ENCODE results near the gene CACNB2.

The CACNB2 gene

DNA sequence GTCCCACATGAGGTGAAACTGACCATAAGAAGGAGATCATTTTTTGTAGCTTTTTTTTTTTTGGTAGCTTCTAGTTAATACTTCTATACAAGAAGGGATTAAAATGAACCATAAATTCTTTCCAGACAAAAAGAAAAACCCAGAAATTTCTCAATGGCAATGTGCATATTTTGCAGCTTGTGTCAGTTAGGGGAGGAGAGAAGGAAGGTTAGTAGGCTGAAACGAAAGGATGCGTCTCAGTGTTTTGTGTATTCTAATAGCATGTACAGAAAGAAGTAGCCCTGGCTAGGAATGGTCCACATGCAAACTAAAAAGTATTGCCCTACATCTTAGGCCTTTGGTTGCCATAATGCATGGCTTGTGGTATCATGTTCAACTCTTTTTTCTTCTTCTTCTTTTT is 90.6 kb downstream of the CACNB2 start:
- DNase-seq (ENCODE audit: low read depth in 2 of 2): no peak

GRCh38 chr10:18231480-18231879 is 91.3 kb downstream of the CACNB2 start:
- no peak for DNase-seq (ENCODE audit: low read depth in 2 of 2)

DNA sequence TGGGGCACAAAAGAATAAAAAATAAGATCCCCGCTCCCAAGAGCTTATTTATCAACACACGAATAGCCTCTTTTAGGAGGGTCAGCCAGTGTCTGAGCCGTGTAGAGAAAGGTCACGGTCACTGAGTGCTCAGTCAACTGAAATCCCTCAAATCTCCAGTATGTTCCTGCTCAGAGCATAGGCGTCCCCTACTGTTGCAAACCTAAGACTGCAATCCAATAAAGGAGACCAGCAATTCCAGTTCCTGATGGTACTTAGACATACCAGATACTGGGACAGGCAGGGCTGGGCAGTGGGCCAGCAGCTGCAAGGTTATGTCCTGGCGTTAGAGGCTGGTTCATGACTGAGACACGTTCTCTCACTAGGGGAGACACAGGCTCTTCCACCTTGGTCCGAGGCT is 93.6 kb downstream of the CACNB2 start:
- DNase-seq (ENCODE audit: low read depth in 2 of 2): no peak

- DNase-seq (ENCODE audit: low read depth in 2 of 2): no peak
Observed at GRCh38 chr10:18235477-18235876, 95.3 kb downstream of the CACNB2 start.

DNA sequence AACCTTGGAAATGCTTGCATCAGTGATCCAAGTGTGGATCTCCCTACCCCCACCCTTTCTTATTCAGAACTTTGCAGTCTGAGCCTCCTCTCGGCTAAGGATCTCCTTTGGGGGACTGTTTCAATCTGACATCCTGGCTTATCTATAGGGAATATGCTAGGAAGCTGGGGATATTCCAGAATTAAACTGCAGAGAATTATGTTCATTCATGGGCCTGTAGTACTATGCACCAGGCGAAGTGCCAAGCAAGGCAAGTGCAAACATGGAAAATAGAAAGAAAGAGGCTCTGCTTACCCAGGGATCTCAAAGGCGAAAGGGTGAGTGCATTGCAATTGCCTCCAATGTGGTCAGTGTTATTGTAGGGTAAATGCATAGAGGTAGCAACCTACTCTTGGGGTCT is 96.5 kb downstream of the CACNB2 start:
- no peak for DNase-seq (ENCODE audit: low read depth in 2 of 2)

- no peak for DNase-seq (ENCODE audit: low read depth in 2 of 2)
Observed at GRCh38 chr10:18238870-18239485, 98.8 kb downstream of the CACNB2 start.

GRCh38 chr10:18240185-18240882 is 100.1 kb downstream of the CACNB2 start:
- DNase-seq (ENCODE audit: low read depth in 2 of 2): no peak

- DNase-seq (ENCODE audit: low read depth in 2 of 2): no peak
Observed at GRCh38 chr10:18246967-18247366, 106.7 kb downstream of the CACNB2 start.

DNA sequence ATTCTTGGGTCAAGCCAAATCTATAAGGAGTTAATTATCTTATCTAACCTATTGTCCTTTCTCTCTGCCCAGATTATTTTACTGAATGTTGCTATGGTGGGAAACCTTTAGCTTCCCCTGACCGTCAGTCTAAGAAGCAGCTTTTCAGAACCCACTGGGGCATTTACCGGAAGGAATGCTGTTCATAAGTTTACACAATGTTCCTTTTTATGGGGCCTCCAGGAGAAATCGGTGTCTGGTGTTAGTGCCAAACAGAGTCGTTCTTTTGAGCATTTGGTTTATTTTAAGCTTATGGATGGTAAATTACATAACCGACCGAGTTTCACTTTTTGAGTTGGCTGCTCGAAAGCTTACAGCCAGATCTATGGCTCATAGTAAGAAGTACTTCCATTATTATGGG is 111.9 kb downstream of the CACNB2 start:
- DNase-seq (ENCODE audit: low read depth in 2 of 2): no peak

- no peak for DNase-seq (ENCODE audit: low read depth in 2 of 2)
Observed at GRCh38 chr10:18254086-18254485, 113.9 kb downstream of the CACNB2 start.

- DNase-seq (ENCODE audit: low read depth in 2 of 2): no peak
Observed at GRCh38 chr10:18254692-18255091, 114.5 kb downstream of the CACNB2 start.

DNA sequence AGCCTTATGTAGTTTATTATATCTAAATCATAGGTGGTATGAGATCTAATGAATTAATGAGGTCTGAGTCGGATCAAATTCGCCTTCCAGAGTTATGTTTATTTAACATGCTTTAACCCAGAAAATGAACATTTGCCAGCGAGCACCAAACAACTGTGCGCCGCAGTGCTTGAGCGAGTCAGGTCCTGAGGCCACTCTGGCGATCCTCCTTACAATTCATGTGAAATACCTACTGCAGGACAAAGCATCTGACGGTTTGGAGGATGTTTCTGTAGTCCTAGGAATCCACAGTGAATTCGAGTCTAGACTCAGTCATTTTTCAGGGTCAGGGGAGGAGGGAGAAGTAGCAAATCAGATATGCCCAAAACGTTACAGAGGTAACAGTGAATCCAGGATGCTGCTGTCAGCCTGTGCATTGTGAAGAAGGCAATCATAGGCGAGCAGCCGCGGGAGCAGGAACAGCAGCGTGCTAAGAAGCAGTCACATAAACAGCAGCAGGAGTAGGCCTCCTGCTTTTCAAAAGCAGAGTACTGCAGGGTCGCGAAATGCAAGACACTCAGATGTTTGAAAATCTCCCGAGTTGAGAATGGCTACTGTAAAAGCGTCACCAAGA is 120.2 kb downstream of the CACNB2 start:
- no peak for DNase-seq (ENCODE audit: low read depth in 2 of 2)

DNA sequence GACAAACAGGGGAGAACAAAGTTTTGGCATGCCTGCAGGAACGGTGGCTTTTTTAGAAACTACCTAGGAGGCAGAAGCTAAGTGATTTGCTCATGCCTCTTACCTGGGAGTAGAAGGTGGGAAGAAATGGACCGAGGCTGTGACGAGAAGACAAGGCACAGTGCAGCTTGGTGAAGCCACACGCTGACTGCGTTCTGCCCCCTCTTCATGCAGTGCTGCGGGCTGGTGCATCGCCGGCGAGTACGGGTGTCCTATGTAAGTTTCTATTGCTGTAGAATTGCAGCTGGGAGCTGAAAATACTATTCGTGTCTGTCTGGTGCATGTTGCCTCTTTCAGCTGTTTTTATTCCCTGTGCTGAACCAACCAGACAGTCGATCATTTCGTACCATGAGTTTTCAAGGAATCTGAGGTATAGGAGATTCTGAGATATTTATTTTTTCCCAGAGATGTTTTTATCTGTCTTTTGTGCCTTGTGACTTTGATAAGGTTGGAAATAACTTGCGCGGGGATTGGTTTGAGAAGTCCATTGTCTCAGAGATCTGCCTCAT is 120.9 kb downstream of the CACNB2 start:
- DNase-seq (ENCODE audit: low read depth in 2 of 2): no peak

DNA sequence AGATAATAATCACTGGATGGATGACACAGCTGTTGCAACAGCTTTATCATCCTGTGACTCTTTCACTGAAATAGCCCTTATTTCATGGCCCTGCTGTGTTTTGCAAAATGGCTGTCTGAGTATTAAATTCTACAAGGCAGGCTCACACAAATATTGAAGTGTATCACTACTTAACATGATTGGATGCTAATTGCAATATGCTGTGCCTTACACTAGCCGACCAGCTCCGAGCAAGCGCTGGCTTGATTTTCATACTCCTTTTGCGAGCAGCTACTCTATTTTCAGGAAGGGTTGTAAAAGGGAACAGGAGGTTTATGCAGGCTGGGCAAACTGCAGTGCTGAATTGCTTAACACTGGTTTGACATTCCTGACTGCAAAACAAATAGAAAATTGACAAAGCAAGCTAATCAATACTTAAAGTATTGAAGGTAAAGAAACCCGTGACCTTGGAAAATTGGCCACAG is 121.6 kb downstream of the CACNB2 start:
- DNase-seq (ENCODE audit: low read depth in 2 of 2): no peak

DNA sequence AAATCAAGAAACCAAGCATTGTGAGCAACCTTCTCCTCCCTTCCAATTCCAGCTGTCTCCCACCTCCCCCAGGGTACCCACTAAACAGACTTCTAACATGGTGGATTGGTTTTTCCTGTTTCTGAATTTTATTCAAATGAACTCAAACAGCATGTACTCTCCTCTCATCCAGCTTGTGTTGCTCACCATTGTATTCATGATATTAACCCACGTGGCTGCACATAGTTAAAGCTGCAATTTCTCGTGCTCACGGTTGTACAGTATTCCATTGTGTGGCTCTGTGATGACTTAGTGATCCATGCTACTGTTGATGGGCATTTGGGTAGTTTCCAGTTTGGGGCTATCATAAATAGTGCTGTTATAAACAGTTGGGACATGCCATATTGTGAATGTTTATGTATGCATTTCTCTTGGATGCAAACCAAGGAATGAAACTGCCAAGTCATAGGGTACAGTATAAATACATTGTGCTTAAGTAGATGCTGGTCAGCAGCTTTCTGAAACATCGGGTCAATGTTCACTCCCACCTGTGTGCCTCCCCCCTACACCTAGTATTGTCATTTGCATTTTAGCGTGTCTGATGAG is 124.3 kb downstream of the CACNB2 start:
- DNase-seq (ENCODE audit: low read depth in 2 of 2): no peak

GRCh38 chr10:18268005-18268404 is 127.8 kb downstream of the CACNB2 start:
- DNase-seq (ENCODE audit: low read depth in 2 of 2): no peak

GRCh38 chr10:18271491-18271890 is 131.3 kb downstream of the CACNB2 start:
- no peak for DNase-seq (ENCODE audit: low read depth in 2 of 2)

DNA sequence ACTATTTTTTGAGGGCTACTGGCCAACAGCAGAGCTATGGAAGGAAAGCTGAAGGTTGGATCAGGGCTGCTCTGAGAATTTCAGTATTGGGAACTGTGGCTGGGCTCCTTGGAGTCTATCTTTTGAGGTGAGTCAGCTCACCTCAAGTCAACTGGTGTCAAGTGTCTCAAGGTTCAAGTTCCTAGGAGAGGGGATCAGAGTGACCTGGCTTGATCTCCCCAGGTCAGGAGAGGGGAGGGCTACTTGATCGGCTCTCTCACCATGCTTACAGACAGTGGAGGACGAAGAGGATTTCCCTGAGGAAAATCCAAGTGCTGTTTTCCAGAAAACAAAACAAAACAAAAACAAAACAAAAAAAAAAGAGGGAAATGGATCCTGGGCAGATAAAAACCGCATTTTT is 132.8 kb downstream of the CACNB2 start:
- DNase-seq (ENCODE audit: low read depth in 2 of 2): no peak

GRCh38 chr10:18278181-18278580 is 138.0 kb downstream of the CACNB2 start:
- DNase-seq (ENCODE audit: low read depth in 2 of 2): no peak

- no peak for DNase-seq (ENCODE audit: low read depth in 2 of 2)
Observed at GRCh38 chr10:18279173-18279572, 138.9 kb downstream of the CACNB2 start.

DNA sequence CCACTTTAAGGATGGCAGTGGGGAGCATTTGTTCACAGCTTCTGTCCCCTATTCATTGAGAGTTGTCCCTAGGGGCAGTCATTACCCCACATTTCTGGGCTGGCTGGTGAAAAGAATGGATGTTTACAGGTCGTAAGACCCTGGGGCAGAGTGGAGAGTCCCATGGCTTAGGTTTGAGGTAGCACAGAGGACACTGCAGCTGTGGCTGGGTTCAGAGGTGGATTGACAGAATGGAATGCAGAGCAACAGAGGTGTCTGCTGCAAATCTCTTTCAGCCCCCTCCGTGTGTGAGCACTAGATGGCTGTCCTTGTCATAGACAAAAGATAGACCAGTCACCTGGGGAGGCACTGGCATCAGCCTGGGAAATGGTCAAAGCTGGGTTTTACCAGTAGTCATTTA is 141.9 kb downstream of the CACNB2 start:
- no peak for DNase-seq (ENCODE audit: low read depth in 2 of 2)

DNA sequence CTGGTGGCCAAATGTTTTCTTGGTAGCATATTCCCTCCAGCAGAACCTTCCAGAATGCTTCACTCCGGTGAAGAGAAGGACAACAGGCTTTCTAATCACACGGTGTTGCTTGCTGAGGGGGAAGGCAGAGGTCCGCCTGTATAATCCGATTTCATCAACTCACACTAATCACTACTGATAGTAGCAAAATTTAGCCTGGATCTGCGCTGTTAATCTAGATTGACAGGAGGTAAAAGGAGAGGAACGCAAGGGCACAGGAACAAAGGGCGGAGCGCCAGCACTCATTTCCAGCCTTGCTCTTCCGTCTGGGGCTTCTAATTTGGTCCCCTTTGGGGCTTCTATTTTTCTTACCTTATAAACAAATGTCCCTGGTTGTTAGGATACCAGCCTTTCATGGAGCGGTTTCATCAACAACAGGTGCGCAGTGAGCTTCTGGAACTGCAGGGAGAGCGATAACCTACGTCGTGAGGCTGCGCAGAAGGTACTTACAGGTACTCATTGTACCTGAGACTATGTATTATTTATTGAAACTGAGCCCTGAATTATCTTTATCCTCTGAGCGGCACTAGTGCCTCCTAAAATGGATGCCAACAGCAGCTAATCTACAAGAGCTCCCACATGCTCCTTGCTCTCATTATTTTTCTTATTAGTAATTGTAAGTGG is 150.6 kb downstream of the CACNB2 start:
- no peak for DNase-seq (ENCODE audit: low read depth in 2 of 2)

Data from activated CD8-positive, alpha-beta memory T cell treated with anti-CD3 and anti-CD28 coated beads for 4 hours (primary cell).